ENCODE results near the gene WFS1.

WFS1 gene

GRCh38 chr4:6277139-6277802 is 7.6 kb downstream of the WFS1 start:
- Histone ChIP-seq H3K4me3 (no peak overlapping the region), H3K27ac (peak overlapping the region in 1 of 21 experiments; percentile 37)

DNA sequence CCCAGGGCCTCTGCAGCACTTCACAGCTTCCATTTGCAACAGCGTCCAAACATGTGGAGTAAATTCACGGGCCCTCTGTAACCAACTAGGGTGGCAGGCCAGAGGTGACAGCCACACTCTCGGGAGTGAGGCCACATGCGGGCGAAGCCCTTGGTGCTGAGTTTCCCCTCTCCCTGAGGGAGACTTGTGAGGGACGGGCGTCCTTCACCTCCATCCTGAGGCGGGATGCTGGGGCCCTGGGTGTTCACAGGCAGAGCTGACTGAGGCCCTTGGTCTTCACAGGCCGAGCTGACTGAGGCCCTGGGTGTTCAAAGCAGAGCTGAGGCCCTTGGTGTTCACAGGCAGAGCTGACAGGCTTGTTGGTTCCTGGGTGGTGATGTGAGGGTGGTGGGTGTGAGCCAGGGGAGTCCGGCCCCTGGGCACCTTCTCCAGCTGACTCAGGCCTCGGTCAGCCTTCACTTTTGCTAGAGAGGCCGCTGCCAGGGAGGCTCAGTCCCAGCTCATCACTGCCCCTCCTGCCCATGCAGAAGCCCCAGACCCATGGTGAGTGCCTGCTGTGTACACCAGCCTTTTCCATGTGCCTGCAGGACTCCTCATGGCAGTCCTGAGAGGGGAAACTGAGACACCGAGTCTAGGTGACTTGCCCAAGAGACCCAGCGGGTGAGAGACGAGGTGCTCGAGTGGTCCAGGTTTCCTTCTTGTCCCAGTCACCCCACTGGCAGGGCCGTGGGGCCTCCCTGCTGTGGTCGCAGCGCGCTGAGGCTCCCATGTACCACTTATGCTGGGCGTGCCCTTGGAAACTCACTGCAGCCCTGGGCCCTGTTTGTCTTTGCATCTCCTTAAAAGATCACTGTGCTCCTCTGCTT is 8.5 kb downstream of the WFS1 start:
- no peak overlapping the region for H3K4me3 ChIP-seq
- peak overlapping the region in 3 of 21 experiments; percentile 3 to 50 (median 25) for H3K27ac ChIP-seq

- no peak overlapping the region for H3K4me3 ChIP-seq
- H3K27ac ChIP-seq = peak overlapping the region in 1 of 21 experiments; percentile 25
These were observed 9.1 kb downstream of the WFS1 start for GRCh38 chr4:6278801-6279197.

GRCh38 chr4:6279582-6280289 is 10.1 kb downstream of the WFS1 start:
- Histone ChIP-seq H3K27ac (peak overlapping the region in 4 of 21 experiments; percentile 6 to 72 (median 48)), H3K4me3 (no peak overlapping the region)

DNA sequence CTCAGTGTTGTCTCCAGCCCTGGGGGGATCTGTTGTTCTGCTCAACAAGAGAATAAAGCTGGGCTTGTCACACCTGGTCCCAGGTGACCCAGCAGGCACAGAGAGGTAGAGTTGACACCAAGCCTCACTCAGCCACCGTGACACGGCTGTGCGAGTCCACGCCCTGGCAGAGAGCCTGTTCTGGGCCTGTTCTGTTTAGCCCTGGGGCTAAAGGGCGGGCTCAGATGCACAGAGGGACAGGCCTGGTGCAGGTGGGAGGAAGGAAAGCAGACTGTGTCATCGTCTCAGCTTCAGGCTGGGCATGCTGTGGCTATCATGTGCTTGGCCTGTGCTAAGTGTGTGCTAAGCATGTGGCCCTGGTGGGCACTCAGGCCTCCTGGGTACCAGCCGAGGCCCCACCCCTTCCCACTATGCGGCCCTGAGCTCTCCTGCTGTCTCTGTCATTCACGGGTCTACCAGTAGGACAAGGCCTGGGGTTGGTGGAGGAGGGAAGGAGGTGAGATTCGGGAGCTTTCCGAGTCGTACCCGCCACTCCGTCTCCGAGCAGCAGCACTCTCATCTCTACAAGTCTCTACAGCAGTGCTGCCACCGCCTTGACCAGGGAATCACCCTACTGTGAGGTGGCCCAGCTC is 10.8 kb downstream of the WFS1 start:
- Histone ChIP-seq H3K4me3 (no peak overlapping the region), H3K27ac (peak overlapping the region in 6 of 21 experiments; percentile 6 to 72 (median 40))

DNA sequence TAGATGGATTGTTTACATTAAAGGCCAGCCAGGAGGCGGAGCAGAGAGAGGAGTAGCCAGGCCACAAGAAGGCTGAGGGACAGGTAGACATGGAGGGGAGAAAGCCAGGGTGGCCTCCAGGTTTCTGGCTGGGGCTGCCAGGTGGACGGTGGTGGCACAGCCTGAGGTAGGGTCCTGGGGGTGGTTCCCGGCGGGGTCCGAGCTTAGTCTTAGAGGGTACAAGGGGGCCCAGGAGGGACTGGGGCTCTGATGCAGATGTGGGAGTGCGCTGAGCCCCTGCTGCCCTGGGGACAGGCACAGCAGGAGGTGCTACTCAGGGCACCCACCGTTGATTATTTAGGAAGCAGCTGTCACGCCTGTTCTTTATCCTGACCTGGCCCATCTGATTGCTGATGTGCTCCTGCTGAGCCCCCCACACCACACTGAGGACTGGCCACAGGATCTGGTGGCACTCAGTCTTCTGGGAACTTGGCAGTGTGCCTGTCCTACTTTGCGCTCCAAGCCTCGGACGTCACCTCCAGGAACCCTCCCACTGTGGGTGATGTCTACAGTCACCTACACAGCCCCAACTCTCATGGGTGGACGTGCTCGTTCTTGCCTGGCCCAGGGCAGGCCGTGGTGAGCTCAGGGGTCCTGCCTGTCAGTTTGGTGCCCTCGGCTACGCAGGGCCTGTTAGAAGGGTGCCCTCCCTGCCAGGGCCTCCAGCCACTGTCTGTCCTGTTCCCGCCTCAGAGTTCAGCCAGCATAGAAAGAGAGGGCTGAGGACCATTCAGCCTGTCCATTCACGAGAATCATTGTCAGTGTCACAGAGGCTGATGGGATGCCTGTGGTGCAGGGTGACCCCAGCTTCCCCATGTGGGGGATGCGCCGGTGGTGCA is 12.0 kb downstream of the WFS1 start:
- H3K27ac ChIP-seq = peak overlapping the region in 3 of 21 experiments; percentile 0 to 58 (median 22)
- no peak overlapping the region for H3K4me3 ChIP-seq

DNA sequence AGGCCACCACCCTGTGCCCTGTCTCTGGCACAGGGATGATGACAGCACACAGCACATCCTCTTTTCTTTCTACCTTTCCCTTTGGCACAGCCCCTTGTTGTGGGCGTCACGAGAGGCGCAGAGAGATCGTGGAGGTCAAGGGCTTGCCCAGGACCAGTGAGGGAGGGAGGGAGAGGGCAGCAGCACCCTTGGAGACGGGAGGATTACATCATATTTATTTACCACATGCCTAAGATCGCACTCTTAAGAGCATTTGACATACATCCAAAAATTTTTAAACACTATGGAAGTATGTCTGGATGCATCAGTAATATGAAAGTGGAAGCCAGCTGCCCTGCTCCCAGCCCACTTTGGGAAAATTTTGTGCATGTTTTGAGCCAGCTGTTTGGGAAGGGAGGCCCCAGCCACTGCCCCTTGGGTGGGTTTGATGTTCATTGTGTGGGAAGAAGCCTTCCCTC is 12.7 kb downstream of the WFS1 start:
- Histone ChIP-seq H3K4me3 (no peak overlapping the region), H3K27ac (no peak overlapping the region)

DNA sequence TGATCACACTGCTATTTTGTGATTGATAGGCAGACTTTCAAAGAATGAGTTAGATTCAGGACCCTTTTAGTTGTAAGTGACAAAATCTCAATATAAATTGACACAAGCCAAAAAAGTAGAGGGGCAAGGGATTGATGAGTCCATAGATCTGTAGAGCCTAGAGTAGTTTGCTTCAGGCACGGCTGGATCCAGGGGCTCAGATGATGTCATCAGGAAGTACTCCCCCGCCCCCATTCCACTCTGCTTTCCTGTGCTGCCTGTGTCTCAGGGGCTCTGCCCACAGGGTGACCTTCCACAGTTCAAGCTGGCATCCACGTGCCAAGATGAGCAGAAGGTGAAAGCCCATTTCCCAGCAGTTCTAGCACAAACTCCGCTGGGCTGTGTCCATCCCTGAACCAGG is 13.6 kb downstream of the WFS1 start:
- H3K27ac ChIP-seq = no peak overlapping the region

DNA sequence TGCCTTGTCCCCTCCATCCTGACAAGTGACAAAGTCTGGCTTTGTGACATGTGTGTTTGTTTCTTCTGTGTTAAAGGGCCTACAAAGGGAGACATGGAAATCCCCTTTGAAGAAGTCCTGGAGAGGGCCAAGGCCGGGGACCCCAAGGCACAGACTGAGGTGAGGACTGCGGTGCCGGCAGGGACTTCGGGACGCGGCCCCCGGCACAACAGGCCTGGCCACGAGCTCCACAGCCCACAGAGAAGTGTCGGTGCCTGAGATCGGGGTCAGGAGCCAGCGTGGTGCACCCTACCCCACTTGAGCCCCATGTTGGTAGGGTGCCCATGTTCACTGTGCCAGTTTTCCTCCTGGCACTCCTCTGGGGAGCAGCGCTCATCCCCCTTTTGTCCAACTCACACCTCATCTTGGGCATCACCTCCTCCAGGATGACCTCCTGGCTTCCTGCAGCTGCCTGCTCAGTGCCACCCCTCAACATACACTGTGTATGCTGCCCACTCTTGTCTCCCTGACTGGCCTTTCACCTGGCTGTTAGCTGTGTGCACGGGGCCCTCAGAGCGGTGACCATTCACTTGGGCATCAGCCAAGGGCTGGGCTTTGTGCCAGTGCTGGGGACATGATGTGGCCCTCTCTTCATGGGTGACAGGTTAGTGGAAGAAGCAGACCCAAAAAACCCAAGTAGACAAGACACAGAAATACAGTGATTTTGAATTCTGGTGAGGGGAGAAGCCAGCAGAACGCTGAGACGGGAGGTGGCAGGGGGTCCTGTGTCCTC is 17.6 kb downstream of the WFS1 start:
- Histone ChIP-seq H3K27ac (no peak overlapping the region), H3K4me3 (no peak overlapping the region)

More for the DNA sequence above, 13.6 kb downstream of the WFS1 start:
- H3K4me3 ChIP-seq = no peak overlapping the region

DNA sequence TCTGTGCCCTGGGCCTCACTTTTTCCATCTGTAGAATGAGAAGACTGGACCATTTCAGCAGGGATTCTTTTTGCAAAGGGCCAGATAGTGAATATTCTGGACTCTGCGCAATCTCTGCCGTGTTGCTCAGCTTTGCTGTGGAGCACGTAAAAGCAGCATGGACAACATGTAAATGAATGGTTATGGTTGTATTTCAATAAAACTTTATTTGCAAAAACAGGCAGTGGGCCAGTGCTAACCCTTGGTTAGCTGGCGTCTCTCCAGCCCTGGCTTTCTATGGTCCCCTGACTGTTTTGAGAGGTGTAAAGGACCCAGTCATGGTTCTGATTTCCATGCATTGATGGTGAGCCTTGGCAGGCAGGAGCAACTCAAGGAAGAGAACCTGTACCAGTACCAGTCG is 18.7 kb downstream of the WFS1 start:
- Histone ChIP-seq H3K4me3 (no peak overlapping the region), H3K27ac (no peak overlapping the region)

GRCh38 chr4:6288871-6289270 is 19.2 kb downstream of the WFS1 start:
- Histone ChIP-seq H3K27ac (no peak overlapping the region), H3K4me3 (no peak overlapping the region)

DNA sequence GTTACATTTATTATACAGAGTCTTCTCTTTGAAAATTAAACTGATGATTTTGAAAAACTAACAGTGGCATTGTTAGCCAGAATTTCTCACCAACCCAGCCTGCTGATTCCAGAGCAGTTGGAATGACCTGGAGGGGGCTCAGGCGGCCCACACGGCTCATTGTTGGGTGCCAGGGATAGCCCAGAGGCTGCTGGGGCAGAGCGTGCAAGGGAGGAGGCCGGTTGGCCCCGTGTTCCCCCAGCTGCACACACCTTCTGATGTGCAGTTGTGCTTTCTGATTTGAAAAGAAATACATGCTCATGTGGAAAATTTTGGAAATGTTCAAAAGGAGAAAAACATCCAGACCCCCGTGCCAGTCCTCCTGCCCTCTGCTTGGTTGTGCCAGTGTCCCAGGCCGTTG is 20.6 kb downstream of the WFS1 start:
- H3K27ac ChIP-seq = no peak overlapping the region
- H3K4me3 ChIP-seq = no peak overlapping the region

DNA sequence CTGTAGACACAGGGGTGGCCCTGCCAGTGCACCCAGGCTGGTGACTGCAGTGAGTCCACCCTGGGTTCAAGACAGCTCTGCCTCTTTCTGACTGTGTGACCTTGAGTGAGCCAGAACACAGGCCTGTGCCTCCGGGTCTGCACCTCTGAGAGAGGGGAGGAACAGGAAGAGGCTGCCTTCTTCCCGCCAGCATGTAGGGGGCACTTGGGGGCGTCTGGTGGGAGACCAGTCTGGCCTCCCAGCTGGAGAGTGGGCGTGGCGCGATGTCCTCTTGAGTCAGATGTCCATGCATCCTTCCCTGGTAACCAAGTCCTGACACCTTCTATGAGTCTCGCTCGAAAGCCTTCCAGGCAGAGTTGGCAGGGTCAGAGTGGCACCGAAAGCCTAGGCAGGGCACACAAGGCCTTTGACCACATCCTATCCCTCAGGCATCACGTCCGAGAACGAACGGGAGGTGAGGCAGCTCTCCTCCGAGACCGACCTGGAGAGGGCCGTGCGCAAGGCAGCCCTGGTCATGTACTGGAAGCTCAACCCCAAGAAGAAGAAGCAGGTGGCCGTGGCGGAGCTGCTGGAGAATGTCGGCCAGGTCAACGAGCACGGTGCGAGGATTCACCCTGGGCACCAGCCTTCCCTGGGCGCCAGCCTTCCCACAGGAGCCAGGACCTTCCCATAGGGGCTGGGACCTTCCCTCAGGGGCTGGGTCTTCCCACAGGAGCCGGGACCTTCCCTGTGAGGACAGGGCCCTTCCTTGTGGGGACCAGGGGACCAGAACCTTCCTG is 21.3 kb downstream of the WFS1 start:
- Histone ChIP-seq H3K4me3 (no peak overlapping the region), H3K27ac (no peak overlapping the region)

DNA sequence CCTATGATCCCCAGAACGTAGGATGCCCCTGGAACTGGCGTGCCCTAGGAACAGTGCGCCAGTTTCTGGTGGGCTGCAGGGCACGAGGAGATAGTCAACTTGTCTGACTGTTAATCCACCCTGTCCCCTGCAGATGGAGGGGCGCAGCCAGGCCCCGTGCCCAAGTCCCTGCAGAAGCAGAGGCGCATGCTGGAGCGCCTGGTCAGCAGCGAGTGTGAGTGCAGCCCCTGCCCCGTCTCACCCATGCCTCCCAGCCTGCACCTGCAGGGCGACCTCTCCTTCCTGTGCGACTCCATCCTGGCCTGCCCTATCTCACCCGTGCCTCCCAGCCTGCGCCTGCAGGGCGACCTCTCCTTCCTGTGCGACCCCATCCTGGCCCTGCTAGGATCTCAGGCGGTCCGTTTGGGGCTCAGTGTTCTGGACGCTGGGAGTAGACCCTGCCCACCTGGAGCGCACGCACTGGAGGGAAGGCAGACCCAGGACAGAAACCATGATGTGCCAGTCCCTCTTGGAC is 22.2 kb downstream of the WFS1 start:
- H3K27ac ChIP-seq = no peak overlapping the region
- no peak overlapping the region for H3K4me3 ChIP-seq

DNA sequence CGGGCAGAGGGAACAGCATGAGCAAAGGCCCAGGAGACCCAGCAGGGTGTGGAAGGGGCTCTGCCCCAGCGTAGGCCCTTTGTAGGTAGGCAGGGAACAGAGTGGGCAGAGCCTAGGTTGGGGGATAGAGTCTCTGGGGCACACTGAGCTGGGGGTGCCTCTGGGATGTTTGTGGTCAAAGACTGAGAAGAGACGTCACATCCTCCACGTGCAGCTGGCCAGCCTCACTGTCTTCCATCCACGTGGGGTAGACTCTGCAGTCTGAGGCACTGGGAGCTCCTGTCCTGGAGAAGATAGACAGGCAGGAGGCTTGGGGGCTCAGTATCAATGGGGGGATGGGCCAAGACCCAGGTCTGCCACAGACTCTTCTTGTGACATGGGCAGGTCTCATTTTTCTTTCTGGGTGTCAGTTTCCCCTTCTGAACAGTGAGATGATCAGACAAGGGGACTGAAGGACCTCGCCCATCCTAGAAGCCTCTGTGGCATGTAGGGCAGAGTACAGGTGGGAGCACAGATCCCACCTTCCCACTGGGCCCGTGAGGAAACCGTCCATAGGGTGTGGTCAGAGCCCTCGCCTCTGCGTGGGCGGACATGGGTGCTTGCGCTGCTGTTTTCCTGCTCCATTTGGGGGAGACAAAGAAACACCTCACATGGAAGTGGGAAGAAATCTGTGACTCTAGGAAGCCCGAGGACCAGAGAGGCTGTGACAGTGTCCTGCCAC is 22.9 kb downstream of the WFS1 start:
- no peak overlapping the region for H3K27ac ChIP-seq
- no peak overlapping the region for H3K4me3 ChIP-seq

DNA sequence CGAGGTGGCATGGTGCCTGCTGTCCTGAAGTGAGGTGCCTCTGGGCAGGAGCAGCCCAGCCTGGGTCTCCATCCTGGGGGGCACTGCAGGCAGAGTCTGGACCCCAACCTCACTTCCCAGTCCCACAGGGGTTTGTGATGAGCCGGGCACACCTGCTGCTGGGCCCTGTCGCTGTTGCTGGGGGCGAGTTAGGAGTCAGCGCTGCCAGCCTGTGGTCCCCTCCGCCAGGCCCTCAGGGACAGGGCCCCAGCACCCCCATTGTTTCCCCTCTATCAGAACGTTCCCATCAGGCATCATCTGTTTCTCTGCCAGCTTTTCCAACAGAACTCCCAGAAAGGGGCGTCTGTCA is 23.4 kb downstream of the WFS1 start:
- H3K4me3 ChIP-seq = no peak overlapping the region
- no peak overlapping the region for H3K27ac ChIP-seq

GRCh38 chr4:6293661-6294060 is 24.0 kb downstream of the WFS1 start:
- no peak overlapping the region for H3K27ac ChIP-seq
- H3K4me3 ChIP-seq = no peak overlapping the region
